HPDE6-E6E7 (cell line): ENCODE results near the gene CXCR6.

ENCODE experiments used
- DNase-seq: peaks from one replicate; pipeline ENCODE4 v3.0.0; 2011; ENCODE audit warnings: missing footprints; ENCODE audit errors: extremely low spot score

The CXCR6 gene

GRCh38 chr3:45943207-45943846 lies at the start of gene CXCR6:
TSS of gene CXCR6 (plus strand) at chr3:45943464. CDS start at chr3:45946482, 3,018 bp downstream.
- DNase-seq, result no peak

GRCh38 chr3:45894015-45894414 lies 49.2 kb upstream of the CXCR6 start:
- DNase-seq, result no peak

GRCh38 chr3:45895686-45896468 lies 47.4 kb upstream of the CXCR6 start:
- DNase-seq, result no peak

GRCh38 chr3:45896956-45897355 lies 46.3 kb upstream of the CXCR6 start:
- DNase-seq, result no peak

- DNase-seq, result no peak
Observed at GRCh38 chr3:45904931-45905330, 38.3 kb upstream of the CXCR6 start.

- no peak for DNase-seq
Observed at GRCh38 chr3:45905755-45906154, 37.5 kb upstream of the CXCR6 start.

- DNase-seq, result no peak
Observed at GRCh38 chr3:45906681-45907407, 36.4 kb upstream of the CXCR6 start.

- DNase-seq, result no peak
Observed at GRCh38 chr3:45907769-45908705, 35.2 kb upstream of the CXCR6 start.

- DNase-seq, result no peak
Observed at GRCh38 chr3:45908761-45909160, 34.5 kb upstream of the CXCR6 start.

GRCh38 chr3:45909542-45909941 lies 33.7 kb upstream of the CXCR6 start:
- DNase-seq, result no peak

GRCh38 chr3:45910892-45911291 lies 32.4 kb upstream of the CXCR6 start:
- DNase-seq, result no peak

GRCh38 chr3:45911511-45912226 lies 31.6 kb upstream of the CXCR6 start:
- no peak for DNase-seq

- no peak for DNase-seq
Observed at GRCh38 chr3:45912435-45912834, 30.8 kb upstream of the CXCR6 start.

GRCh38 chr3:45914362-45915058 lies 28.8 kb upstream of the CXCR6 start:
- no peak for DNase-seq

GRCh38 chr3:45915059-45915439 lies 28.2 kb upstream of the CXCR6 start:
- no peak for DNase-seq

GRCh38 chr3:45915518-45916231 lies 27.6 kb upstream of the CXCR6 start:
- DNase-seq, result peak; percentile 53

- DNase-seq, result no peak
Observed at GRCh38 chr3:45917146-45917898, 25.9 kb upstream of the CXCR6 start.

GRCh38 chr3:45921158-45922038 lies 21.9 kb upstream of the CXCR6 start:
- no peak for DNase-seq
